ENCODE results near the gene MAGI3.
"Not testable (repeated sequence)": the region's sequence is repeated elsewhere in the genome, so short reads cannot be mapped to it uniquely, and the experiment has no call there.

The MAGI3 gene

GRCh38 chr1:113579256-113580018 is 189.1 kb downstream of the MAGI3 start:
- DNase-seq (ENCODE audit: low spot score), result no peak

GRCh38 chr1:113581323-113581722 is 191.0 kb downstream of the MAGI3 start:
- no peak for DNase-seq (ENCODE audit: low spot score)

- no peak for DNase-seq (ENCODE audit: low spot score)
Measured at GRCh38 chr1:113582084-113582483, 191.8 kb downstream of the MAGI3 start.

- DNase-seq (ENCODE audit: low spot score), result no peak
Measured at GRCh38 chr1:113587475-113587874, 197.2 kb downstream of the MAGI3 start.

GRCh38 chr1:113592230-113592629 is 201.9 kb downstream of the MAGI3 start:
- no peak for DNase-seq (ENCODE audit: low spot score)

GRCh38 chr1:113593550-113594297 is 203.4 kb downstream of the MAGI3 start:
- no peak for DNase-seq (ENCODE audit: low spot score)

GRCh38 chr1:113604466-113604865 is 214.2 kb downstream of the MAGI3 start:
- DNase-seq (ENCODE audit: low spot score), result not testable (repeated sequence)

- DNase-seq (ENCODE audit: low spot score), result no peak
Measured at GRCh38 chr1:113605146-113605545, 214.8 kb downstream of the MAGI3 start.

- DNase-seq (ENCODE audit: low spot score), result no peak
Measured at GRCh38 chr1:113608399-113608798, 218.1 kb downstream of the MAGI3 start.

GRCh38 chr1:113610372-113610771 is 220.1 kb downstream of the MAGI3 start:
- DNase-seq (ENCODE audit: low spot score), result no peak

GRCh38 chr1:113615425-113615824 is 225.1 kb downstream of the MAGI3 start:
- peak; percentile 36 for DNase-seq (ENCODE audit: low spot score)

- DNase-seq (ENCODE audit: low spot score), result no peak
Measured at GRCh38 chr1:113616156-113616555, 225.8 kb downstream of the MAGI3 start.

- DNase-seq (ENCODE audit: low spot score), result no peak
Measured at GRCh38 chr1:113617438-113618141, 227.3 kb downstream of the MAGI3 start.

- DNase-seq (ENCODE audit: low spot score), result no peak
Measured at GRCh38 chr1:113628997-113629396, 238.7 kb downstream of the MAGI3 start.

GRCh38 chr1:113630340-113631327 is 240.3 kb downstream of the MAGI3 start:
- DNase-seq (ENCODE audit: low spot score), result no peak

GRCh38 chr1:113641396-113641795 is 251.1 kb downstream of the MAGI3 start:
- DNase-seq (ENCODE audit: low spot score), result no peak

- no peak for DNase-seq (ENCODE audit: low spot score)
Measured at GRCh38 chr1:113647164-113647563, 256.8 kb downstream of the MAGI3 start.

- DNase-seq (ENCODE audit: low spot score), result no peak
Measured at GRCh38 chr1:113648478-113648877, 258.2 kb downstream of the MAGI3 start.

GRCh38 chr1:113652771-113653170 is 262.5 kb downstream of the MAGI3 start:
- no peak for DNase-seq (ENCODE audit: low spot score)

GRCh38 chr1:113653741-113654140 is 263.4 kb downstream of the MAGI3 start:
- no peak for DNase-seq (ENCODE audit: low spot score)

- DNase-seq (ENCODE audit: low spot score), result no peak
Measured at GRCh38 chr1:113654883-113655282, 264.6 kb downstream of the MAGI3 start.

- no peak for DNase-seq (ENCODE audit: low spot score)
Measured at GRCh38 chr1:113657126-113657525, 266.8 kb downstream of the MAGI3 start.
